Uterus (tissue), 4 donors: ENCODE measurements around the gene ASB15. TPM values are rescaled to one million over a fixed set of nuclear protein-coding genes. Genes with fewer than 3 reads are reported as not detected.
"Not testable (repeated sequence)": the region's sequence is repeated elsewhere in the genome, so short reads cannot be mapped to it uniquely, and the experiment has no call there.

Source experiments
- DNase-seq, 2 donors: peaks; one replicate each; pipeline ENCODE4 v3.0.0-alpha.2; 2019 to 2020
- H3K27ac ChIP-seq, 2 donors: fragments of 200-600 bp; sonication (generic); 1 replicate in 1 of 2; 2 replicates in 1 of 2; pipeline ENCODE4 v1.5.1; 2016 to 2018
- H3K27me3 ChIP-seq, 2 donors: fragments of 200-600 bp; sonication (generic); one replicate each; pipeline ENCODE4 v1.5.1; 2018 to 2019; ENCODE audit warnings: control low read depth in 1 of 2
- H3K36me3 ChIP-seq, 2 donors: fragments of 200-600 bp; sonication (generic); one replicate each; pipeline ENCODE4 v1.5.1; 2019; ENCODE audit warnings: control low read depth in 1 of 2
- H3K4me1 ChIP-seq, 2 donors: fragments of 200-600 bp; sonication (generic); one replicate each; pipeline ENCODE4 v1.5.1; 2018 to 2019; ENCODE audit warnings: control low read depth in 1 of 2
- H3K4me3 ChIP-seq, 2 donors: fragments of 200-600 bp; sonication (generic); 1 replicate in 1 of 2; 2 replicates in 1 of 2; pipeline ENCODE4 v1.5.1; 2018 to 2019; ENCODE audit warnings: mild to moderate bottlenecking in 1 of 2
- H3K9me3 ChIP-seq, 2 donors: fragments of 200-600 bp; sonication (generic); one replicate each; pipeline ENCODE4 v1.5.1; 2019; ENCODE audit warnings: control low read depth in 1 of 2
- POLR2A ChIP-seq, 2 donors: fragments of 450-650 bp; IDR thresholded peaks; one replicate each; pipeline ENCODE4 v1.6.1; 2016; ENCODE audit warnings: antibody characterized with exemption in 2 of 2, mild to moderate bottlenecking in 1 of 2, moderate library complexity in 1 of 2
- intact Hi-C: fragments of 100-400 bp; cut with DNase I; formaldehyde crosslinking; loops from one replicate; pipeline ENCODE4 v1.15.1; 2023; ENCODE audit warnings: low total_unique reads
- total RNA-seq, 4 donors: library from RNA; depleted of rRNA in 3 of 4; stranded (reverse); fragments of >200 nt in 3 of 4; gene quantifications; one replicate each; pipeline versions ENCODE4 v1.1.0 to v1.2.4, GENCODE V29; 2014 to 2023
- TF ChIP-seq, protein P1 (sequence below), 4 experiments: fragments of 200-600 bp in 2 of 4; fragments of 450-650 bp in 2 of 4; sonication (generic) in 2 of 4; IDR thresholded peaks; one replicate each; pipeline ENCODE4 v1.5.1; 2016 to 2019; ENCODE audit warnings: antibody characterized with exemption in 4 of 4, mild to moderate bottlenecking in 2 of 4, moderate library complexity in 1 of 4
- donor health status: DM: yes; HTN: yes; CAD: no.

The ASB15 gene
- total RNA-seq, 4 donors from 2014 or later, result not detected

DNA sequence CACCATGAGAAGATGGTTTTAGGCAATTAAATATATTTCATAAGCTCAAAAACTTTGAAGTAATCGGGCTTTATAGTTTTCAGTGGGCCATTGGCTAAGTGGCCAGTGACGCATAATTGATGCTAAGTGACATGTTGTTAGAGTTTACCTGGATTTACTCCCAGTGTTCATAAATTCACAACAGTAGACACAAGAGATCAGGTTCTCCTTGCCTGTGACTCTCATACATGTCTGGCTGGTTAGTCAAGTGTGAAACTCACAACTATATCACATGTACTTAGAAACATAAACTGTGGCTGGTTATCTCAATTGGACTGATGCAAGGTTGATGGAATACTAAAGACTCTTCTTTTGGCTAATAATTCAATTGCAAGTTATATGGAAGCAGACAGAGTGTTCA is 26.2 kb downstream of the ASB15 start:
- intact Hi-C loops, result no loop called here
- no peaks in the 10 kb centered on the region for H3K27me3 ChIP-seq
- no peak overlapping the region for H3K27ac ChIP-seq
- no peak for DNase-seq
- H3K4me3 ChIP-seq, result no peak overlapping the region
- no peaks in the 10 kb centered on the region for H3K36me3 ChIP-seq
- TF ChIP-seq, protein P1, sequence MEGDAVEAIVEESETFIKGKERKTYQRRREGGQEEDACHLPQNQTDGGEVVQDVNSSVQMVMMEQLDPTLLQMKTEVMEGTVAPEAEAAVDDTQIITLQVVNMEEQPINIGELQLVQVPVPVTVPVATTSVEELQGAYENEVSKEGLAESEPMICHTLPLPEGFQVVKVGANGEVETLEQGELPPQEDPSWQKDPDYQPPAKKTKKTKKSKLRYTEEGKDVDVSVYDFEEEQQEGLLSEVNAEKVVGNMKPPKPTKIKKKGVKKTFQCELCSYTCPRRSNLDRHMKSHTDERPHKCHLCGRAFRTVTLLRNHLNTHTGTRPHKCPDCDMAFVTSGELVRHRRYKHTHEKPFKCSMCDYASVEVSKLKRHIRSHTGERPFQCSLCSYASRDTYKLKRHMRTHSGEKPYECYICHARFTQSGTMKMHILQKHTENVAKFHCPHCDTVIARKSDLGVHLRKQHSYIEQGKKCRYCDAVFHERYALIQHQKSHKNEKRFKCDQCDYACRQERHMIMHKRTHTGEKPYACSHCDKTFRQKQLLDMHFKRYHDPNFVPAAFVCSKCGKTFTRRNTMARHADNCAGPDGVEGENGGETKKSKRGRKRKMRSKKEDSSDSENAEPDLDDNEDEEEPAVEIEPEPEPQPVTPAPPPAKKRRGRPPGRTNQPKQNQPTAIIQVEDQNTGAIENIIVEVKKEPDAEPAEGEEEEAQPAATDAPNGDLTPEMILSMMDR (IDR thresholded peaks at IDR 0.05), result no peak
- no peak for TF ChIP-seq POLR2A (IDR thresholded peaks at IDR 0.05)
- no peaks in the 10 kb centered on the region for H3K4me1 ChIP-seq
- H3K9me3 ChIP-seq, result no peaks in the 10 kb centered on the region

DNA sequence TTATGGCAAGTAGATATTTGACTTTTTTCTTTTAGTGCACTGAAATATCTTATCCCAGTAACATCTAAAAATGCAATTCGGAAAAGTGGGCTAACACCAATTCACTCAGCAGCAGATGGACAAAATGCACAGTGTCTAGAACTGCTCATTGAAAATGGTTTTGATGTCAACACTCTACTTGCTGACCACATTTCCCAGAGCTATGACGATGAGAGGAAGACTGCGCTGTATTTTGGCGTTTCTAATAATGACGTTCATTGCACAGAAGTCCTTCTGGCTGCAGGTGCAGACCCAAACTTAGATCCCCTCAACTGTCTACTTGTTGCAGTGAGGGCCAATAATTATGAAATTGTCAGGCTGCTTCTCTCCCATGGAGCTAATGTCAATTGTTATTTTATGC is 27.2 kb downstream of the ASB15 start:
- no peaks in the 10 kb centered on the region for H3K4me1 ChIP-seq
- no peaks in the 10 kb centered on the region for H3K36me3 ChIP-seq
- H3K27me3 ChIP-seq, result no peaks in the 10 kb centered on the region
- H3K9me3 ChIP-seq, result no peaks in the 10 kb centered on the region
- TF ChIP-seq POLR2A (IDR thresholded peaks at IDR 0.05), result no peak
- TF ChIP-seq, protein P1 (IDR thresholded peaks at IDR 0.05), result no peak
- intact Hi-C loops, result no loop called here
- H3K27ac ChIP-seq, result no peak overlapping the region
- no peak overlapping the region for H3K4me3 ChIP-seq
- no peak for DNase-seq

DNA sequence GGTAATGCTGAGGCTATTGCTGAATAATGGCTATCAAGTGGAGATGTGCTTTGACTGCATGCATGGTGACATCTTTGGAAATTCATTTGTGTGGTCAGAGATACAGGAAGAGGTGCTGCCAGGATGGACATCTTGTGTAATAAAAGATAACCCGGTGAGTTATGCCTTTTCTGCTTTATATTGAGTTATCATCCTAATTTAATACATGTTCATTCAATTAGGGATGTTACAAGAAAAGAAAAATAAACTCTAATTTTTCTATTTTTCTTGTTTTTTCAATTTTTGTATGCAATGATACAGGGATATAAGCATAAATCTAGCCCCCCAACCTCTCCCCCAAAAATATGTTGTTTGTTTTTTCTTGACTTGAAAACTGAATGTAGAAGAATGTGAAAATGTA is 27.7 kb downstream of the ASB15 start:
- intact Hi-C loops, result no loop called here
- H3K9me3 ChIP-seq, result no peaks in the 10 kb centered on the region
- no peaks in the 10 kb centered on the region for H3K4me1 ChIP-seq
- no peak for DNase-seq
- no peaks in the 10 kb centered on the region for H3K27me3 ChIP-seq
- no peak overlapping the region for H3K4me3 ChIP-seq
- no peaks in the 10 kb centered on the region for H3K36me3 ChIP-seq
- TF ChIP-seq, protein P1 (IDR thresholded peaks at IDR 0.05), result no peak
- no peak for TF ChIP-seq POLR2A (IDR thresholded peaks at IDR 0.05)
- no peak overlapping the region for H3K27ac ChIP-seq

DNA sequence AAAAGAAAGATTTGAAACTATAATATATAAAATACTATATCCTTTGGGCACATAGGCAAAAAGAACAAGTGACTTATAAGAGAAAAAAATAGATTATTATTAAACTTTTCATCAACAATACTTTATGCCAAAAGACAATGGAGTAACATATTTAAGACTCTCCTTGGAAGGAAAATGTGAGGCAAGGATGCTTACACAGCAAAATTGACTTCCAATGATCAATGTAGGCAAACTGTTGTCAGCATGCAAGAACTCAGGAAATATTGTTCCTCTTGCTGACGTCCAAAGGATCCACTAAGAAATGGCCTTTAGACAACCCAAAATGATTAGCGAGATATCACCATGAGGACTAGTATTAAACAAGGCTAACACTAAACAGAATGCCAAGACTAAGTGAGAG is 31.2 kb downstream of the ASB15 start:
- Histone ChIP-seq H3K9me3 (no peaks in the 10 kb centered on the region), H3K4me3 (no peak overlapping the region), H3K36me3 (no peaks in the 10 kb centered on the region), H3K27me3 (no peaks in the 10 kb centered on the region), H3K27ac (no peak overlapping the region), H3K4me1 (no peaks in the 10 kb centered on the region)
- DNase-seq, result no peak
- intact Hi-C loops, result no loop called here
- TF ChIP-seq, protein P1 (IDR thresholded peaks at IDR 0.05), result no peak
- no peak for TF ChIP-seq POLR2A (IDR thresholded peaks at IDR 0.05)

DNA sequence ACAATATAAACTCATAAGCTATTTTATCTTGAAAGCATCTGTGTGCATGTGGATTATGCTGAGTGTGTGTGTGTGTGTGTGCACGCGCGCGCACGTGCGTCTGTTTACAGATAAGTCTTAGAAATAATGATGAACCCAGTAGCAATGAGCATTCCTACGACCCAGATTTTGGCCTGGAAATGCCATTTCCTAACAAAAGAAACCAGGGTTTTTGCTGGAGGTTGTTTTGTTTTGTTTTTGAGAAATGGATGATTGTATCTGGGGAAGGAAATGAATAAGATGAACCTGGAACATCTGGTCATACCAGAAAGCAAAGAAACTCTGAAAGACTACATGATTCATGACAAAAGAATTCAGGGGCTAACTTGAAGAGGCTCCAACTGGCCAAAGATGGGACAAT is 31.9 kb downstream of the ASB15 start:
- no peak for TF ChIP-seq POLR2A (IDR thresholded peaks at IDR 0.05)
- H3K4me3 ChIP-seq, result no peak overlapping the region
- H3K27me3 ChIP-seq, result no peaks in the 10 kb centered on the region
- no peak overlapping the region for H3K27ac ChIP-seq
- no peaks in the 10 kb centered on the region for H3K36me3 ChIP-seq
- DNase-seq, result no peak
- no peaks in the 10 kb centered on the region for H3K9me3 ChIP-seq
- intact Hi-C loops, result no loop called here
- H3K4me1 ChIP-seq, result no peaks in the 10 kb centered on the region

DNA sequence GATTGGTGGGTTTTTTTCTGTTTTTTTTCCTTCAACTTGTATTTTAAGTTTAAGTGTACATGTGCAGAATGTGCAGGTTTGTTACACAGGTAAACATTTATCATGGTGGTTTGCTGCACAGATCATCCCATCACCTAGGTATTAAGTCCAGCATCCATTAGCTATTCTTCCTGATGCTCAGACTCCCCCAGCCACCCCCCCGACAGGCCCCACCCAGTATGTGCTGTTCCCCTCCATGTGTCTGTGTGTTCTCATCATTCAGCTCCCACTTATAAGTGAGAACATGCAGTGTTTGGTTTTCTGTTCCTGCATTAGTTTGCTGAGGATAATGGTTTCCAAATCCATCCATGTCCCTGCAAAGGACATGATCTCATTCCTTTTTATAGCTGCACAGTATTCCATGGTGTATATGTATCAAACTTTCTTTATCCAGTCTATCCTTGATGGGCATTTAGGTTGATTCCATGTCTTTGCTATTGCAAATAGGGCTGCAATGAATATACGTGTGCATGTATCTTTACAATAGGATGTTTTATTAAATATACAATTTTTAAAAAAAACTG is 32.5 kb downstream of the ASB15 start:
- H3K36me3 ChIP-seq, H3K27ac ChIP-seq, H3K4me3 ChIP-seq, H3K4me1 ChIP-seq, intact Hi-C loops, DNase-seq, H3K9me3 ChIP-seq, H3K27me3 ChIP-seq: not testable (repeated sequence)
